Measurements from ENCODE around the gene TAC4.
"Not testable (repeated sequence)": the region's sequence is repeated elsewhere in the genome, so short reads cannot be mapped to it uniquely, and the experiment has no call there.

Gene TAC4

GRCh38 chr17:49829026-49829425 lies 18.8 kb downstream of the TAC4 start:
- CTCF ChIA-PET = no interaction called here
- POLR2A ChIA-PET = no interaction called here
- no peak for DNase-seq (ENCODE audit: extremely low spot score)
- TF ChIP-seq BHLHE40 (IDR thresholded peaks at IDR 0.05; ENCODE audit: borderline replicate concordance) (no peak), LEF1 (IDR thresholded peaks at IDR 0.05; ENCODE audit: borderline replicate concordance) (no peak), CTBP1 (IDR thresholded peaks at IDR 0.05; ENCODE audit: borderline replicate concordance) (no peak), FOXA1 (IDR thresholded peaks at IDR 0.05) (no peak), SUZ12 (IDR thresholded peaks at IDR 0.05) (no peak), FOXM1 (IDR thresholded peaks at IDR 0.05; ENCODE audit: borderline replicate concordance) (no peak), ARNT (IDR thresholded peaks at IDR 0.05) (no peak), NFRKB (IDR thresholded peaks at IDR 0.05) (no peak), L3MBTL2 (conservative IDR thresholded peaks at IDR 0.05) (no peak), TARDBP (IDR thresholded peaks at IDR 0.05) (no peak), PKNOX1 (IDR thresholded peaks at IDR 0.05) (no peak), ZNF384 (IDR thresholded peaks at IDR 0.05) (no peak), SP1 (IDR thresholded peaks at IDR 0.05) (no peak), ELF4 (IDR thresholded peaks at IDR 0.05) (no peak)

- DNase-seq (ENCODE audit: extremely low spot score); POLR2A ChIA-PET; CTCF ChIA-PET: not testable (repeated sequence)
These were observed 19.5 kb downstream of the TAC4 start for GRCh38 chr17:49828325-49828724.

- no peak for DNase-seq (ENCODE audit: extremely low spot score)
- TF ChIP-seq ZNF384 (IDR thresholded peaks at IDR 0.05) (no peak), ARNT (IDR thresholded peaks at IDR 0.05) (no peak), SUZ12 (IDR thresholded peaks at IDR 0.05) (no peak), FOXK2 (IDR thresholded peaks at IDR 0.05) (no peak), NFRKB (IDR thresholded peaks at IDR 0.05) (no peak), HDGF (IDR thresholded peaks at IDR 0.05; ENCODE audit: borderline replicate concordance) (no peak), FOXA1 (IDR thresholded peaks at IDR 0.05) (no peak), PKNOX1 (IDR thresholded peaks at IDR 0.05) (no peak), TARDBP (IDR thresholded peaks at IDR 0.05) (no peak), ELF4 (IDR thresholded peaks at IDR 0.05) (no peak), SP1 (IDR thresholded peaks at IDR 0.05) (no peak), FOXM1 (IDR thresholded peaks at IDR 0.05; ENCODE audit: borderline replicate concordance) (no peak), CTBP1 (IDR thresholded peaks at IDR 0.05; ENCODE audit: borderline replicate concordance) (no peak), BHLHE40 (IDR thresholded peaks at IDR 0.05; ENCODE audit: borderline replicate concordance) (no peak), L3MBTL2 (conservative IDR thresholded peaks at IDR 0.05) (no peak), LEF1 (IDR thresholded peaks at IDR 0.05; ENCODE audit: borderline replicate concordance) (no peak)
- CTCF ChIA-PET = no interaction called here
- POLR2A ChIA-PET = no interaction called here
These were observed 22.2 kb downstream of the TAC4 start for GRCh38 chr17:49825645-49826044.

- no peak for TF ChIP-seq ARNT (IDR thresholded peaks at IDR 0.05)
- no peak for TF ChIP-seq CTBP1 (IDR thresholded peaks at IDR 0.05; ENCODE audit: borderline replicate concordance)
- no peak for TF ChIP-seq FOXA1 (IDR thresholded peaks at IDR 0.05)
- no peak for TF ChIP-seq NFRKB (IDR thresholded peaks at IDR 0.05)
- no peak for TF ChIP-seq ELF4 (IDR thresholded peaks at IDR 0.05)
- TF ChIP-seq PKNOX1 (IDR thresholded peaks at IDR 0.05) = no peak
- TF ChIP-seq ZNF384 (IDR thresholded peaks at IDR 0.05) = no peak
- TF ChIP-seq TARDBP (IDR thresholded peaks at IDR 0.05) = no peak
- no peak for TF ChIP-seq BHLHE40 (IDR thresholded peaks at IDR 0.05; ENCODE audit: borderline replicate concordance)
- no peak for TF ChIP-seq HDGF (IDR thresholded peaks at IDR 0.05; ENCODE audit: borderline replicate concordance)
- TF ChIP-seq SUZ12 (IDR thresholded peaks at IDR 0.05) = no peak
- TF ChIP-seq FOXK2 (IDR thresholded peaks at IDR 0.05) = no peak
- TF ChIP-seq L3MBTL2 (conservative IDR thresholded peaks at IDR 0.05) = no peak
- no peak for TF ChIP-seq LEF1 (IDR thresholded peaks at IDR 0.05; ENCODE audit: borderline replicate concordance)
- no peak for TF ChIP-seq FOXM1 (IDR thresholded peaks at IDR 0.05; ENCODE audit: borderline replicate concordance)
- no peak for TF ChIP-seq SP1 (IDR thresholded peaks at IDR 0.05)
- CTCF ChIA-PET = interaction anchor here (0.7 kb wide), 1 partner anchor 213 kb away, joined by 3 read pairs; no protein-coding TSS in a partner anchor
- POLR2A ChIA-PET = no interaction called here
- no peak for DNase-seq (ENCODE audit: extremely low spot score)
These were observed 24.3 kb downstream of the TAC4 start for GRCh38 chr17:49823614-49824013.

- CTCF ChIA-PET = interaction anchor here (0.6 kb wide), 1 partner anchor 59 kb away, joined by 3 read pairs; no protein-coding TSS in a partner anchor
- POLR2A ChIA-PET = no interaction called here
- no peak for DNase-seq (ENCODE audit: extremely low spot score)
- TF ChIP-seq LEF1 (IDR thresholded peaks at IDR 0.05; ENCODE audit: borderline replicate concordance) = no peak
- no peak for TF ChIP-seq HDGF (IDR thresholded peaks at IDR 0.05; ENCODE audit: borderline replicate concordance)
These were observed 25.0 kb downstream of the TAC4 start for GRCh38 chr17:49822829-49823228.

GRCh38 chr17:49821916-49822315 lies 26.0 kb downstream of the TAC4 start:
- no peak for DNase-seq (ENCODE audit: extremely low spot score)
- no peak for TF ChIP-seq LEF1 (IDR thresholded peaks at IDR 0.05; ENCODE audit: borderline replicate concordance)
- no peak for TF ChIP-seq ELF4 (IDR thresholded peaks at IDR 0.05)
- no peak for TF ChIP-seq FOXM1 (IDR thresholded peaks at IDR 0.05; ENCODE audit: borderline replicate concordance)
- TF ChIP-seq FOXA1 (IDR thresholded peaks at IDR 0.05) = no peak
- TF ChIP-seq FOXK2 (IDR thresholded peaks at IDR 0.05) = no peak
- no peak for TF ChIP-seq TARDBP (IDR thresholded peaks at IDR 0.05)
- TF ChIP-seq ZNF384 (IDR thresholded peaks at IDR 0.05) = no peak
- no peak for TF ChIP-seq BHLHE40 (IDR thresholded peaks at IDR 0.05; ENCODE audit: borderline replicate concordance)
- no peak for TF ChIP-seq PKNOX1 (IDR thresholded peaks at IDR 0.05)
- TF ChIP-seq L3MBTL2 (conservative IDR thresholded peaks at IDR 0.05) = no peak
- TF ChIP-seq SP1 (IDR thresholded peaks at IDR 0.05) = no peak
- TF ChIP-seq HDGF (IDR thresholded peaks at IDR 0.05; ENCODE audit: borderline replicate concordance) = no peak
- TF ChIP-seq CTBP1 (IDR thresholded peaks at IDR 0.05; ENCODE audit: borderline replicate concordance) = no peak
- no peak for TF ChIP-seq SUZ12 (IDR thresholded peaks at IDR 0.05)
- no peak for TF ChIP-seq ARNT (IDR thresholded peaks at IDR 0.05)
- no peak for TF ChIP-seq NFRKB (IDR thresholded peaks at IDR 0.05)
- ChIA-PET POLR2A (interaction anchor here (0.6 kb wide), 1 partner anchor 877 kb away, joined by 6 read pairs; the partner anchor contains the start of gene SNF8), CTCF (interaction anchor here (1.1 kb wide), 1 partner anchor 256 kb away, joined by 3 read pairs; no protein-coding TSS in a partner anchor)

Data from HEK293T (cell line).